GM23248 (cell line): ENCODE results near the gene NXPH4.

Source experiments
- EZH2 ChIP-seq: fragments of 200-600 bp; sonication (generic); IDR thresholded peaks from 2 replicates; pipeline ENCODE4 v1.6.1; 2018; ENCODE audit warnings: antibody characterized with exemption, mild to moderate bottlenecking; ENCODE audit not compliant: insufficient read depth, poor library complexity, severe bottlenecking
- EZH2phosphoT487 ChIP-seq: fragments of 200-600 bp; sonication (generic); IDR thresholded peaks from 2 replicates; pipeline ENCODE4 v1.6.1; 2018; ENCODE audit warnings: antibody characterized with exemption, moderate library complexity, mild to moderate bottlenecking, low read depth; ENCODE audit not compliant: insufficient read depth

GRCh38 chr12:57175428-57176138 lies 41.0 kb upstream of the NXPH4 start:
- TF ChIP-seq EZH2 (no peak), EZH2phosphoT487 (no peak)
